Peyer's patch (tissue), 4 donors: ENCODE data around the gene C14orf119.

ENCODE experiments used
- POLR2A ChIP-seq, 2 donors: fragments of 450-650 bp; IDR thresholded peaks; one replicate each; pipeline ENCODE4 v1.5.1; 2017; ENCODE audit warnings: antibody characterized with exemption in 2 of 2, mild to moderate bottlenecking in 2 of 2, moderate library complexity in 2 of 2
- TF ChIP-seq, protein P1 (sequence below), 6 experiments: fragments of 450-650 bp in 4 of 6; fragments of 200-600 bp in 2 of 6; sonication (generic) in 1 of 6; IDR thresholded peaks; one replicate each; pipeline ENCODE4 v1.5.1; 2017 to 2019; ENCODE audit warnings: antibody characterized with exemption in 6 of 6, mild to moderate bottlenecking in 3 of 6, moderate library complexity in 1 of 6

DNA sequence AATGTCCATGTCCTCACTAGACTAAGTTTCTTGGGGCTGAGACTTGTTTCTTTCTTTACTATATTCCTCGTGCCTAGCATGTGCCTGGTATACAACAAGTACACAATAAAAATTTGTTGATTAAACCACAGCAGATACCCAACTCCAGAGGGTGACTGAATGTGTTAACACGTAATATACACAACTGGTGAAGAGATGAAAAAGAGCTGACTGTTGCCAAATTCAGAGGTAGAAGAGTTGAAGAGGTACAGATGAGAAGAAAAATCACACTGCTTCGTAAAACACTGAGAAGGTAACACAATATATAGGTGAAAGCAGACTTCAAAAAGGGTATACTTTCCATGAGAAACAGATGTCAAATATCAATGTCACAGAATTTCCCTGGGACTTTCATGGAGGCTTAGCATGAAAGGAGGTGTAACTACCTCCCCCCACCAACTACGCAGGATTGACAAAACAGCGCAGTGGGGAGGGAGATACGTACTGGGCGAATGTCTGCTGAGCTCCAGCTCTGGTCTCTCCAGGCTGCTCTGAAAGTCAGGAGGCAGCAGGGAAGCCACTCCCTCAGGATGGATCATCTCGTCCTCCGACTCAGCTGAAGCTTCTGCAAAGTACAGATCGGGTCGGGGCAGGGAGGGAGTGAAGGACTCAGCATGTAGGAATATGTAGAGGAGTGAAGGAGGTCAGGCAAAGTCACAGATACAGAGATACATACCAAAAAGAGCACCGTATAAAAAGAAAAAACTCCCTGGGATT lies 5.6 kb upstream of the C14orf119 start:
- TF ChIP-seq, protein P1, sequence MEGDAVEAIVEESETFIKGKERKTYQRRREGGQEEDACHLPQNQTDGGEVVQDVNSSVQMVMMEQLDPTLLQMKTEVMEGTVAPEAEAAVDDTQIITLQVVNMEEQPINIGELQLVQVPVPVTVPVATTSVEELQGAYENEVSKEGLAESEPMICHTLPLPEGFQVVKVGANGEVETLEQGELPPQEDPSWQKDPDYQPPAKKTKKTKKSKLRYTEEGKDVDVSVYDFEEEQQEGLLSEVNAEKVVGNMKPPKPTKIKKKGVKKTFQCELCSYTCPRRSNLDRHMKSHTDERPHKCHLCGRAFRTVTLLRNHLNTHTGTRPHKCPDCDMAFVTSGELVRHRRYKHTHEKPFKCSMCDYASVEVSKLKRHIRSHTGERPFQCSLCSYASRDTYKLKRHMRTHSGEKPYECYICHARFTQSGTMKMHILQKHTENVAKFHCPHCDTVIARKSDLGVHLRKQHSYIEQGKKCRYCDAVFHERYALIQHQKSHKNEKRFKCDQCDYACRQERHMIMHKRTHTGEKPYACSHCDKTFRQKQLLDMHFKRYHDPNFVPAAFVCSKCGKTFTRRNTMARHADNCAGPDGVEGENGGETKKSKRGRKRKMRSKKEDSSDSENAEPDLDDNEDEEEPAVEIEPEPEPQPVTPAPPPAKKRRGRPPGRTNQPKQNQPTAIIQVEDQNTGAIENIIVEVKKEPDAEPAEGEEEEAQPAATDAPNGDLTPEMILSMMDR (IDR thresholded peaks at IDR 0.05) = no peak
- no peak for TF ChIP-seq POLR2A (IDR thresholded peaks at IDR 0.05)
